RWPE1 (cell line): ENCODE results near the gene REV3L.
"Not testable (repeated sequence)": the region's sequence is repeated elsewhere in the genome, so short reads cannot be mapped to it uniquely, and the experiment has no call there.

Experiments used
- CTCF ChIA-PET: fragments of 350-600 bp; sonication (Branson Sonifier 250); formaldehyde crosslinking; extraction: SDS; loops from one replicate; lab custom pipeline; 2021; lab: Yijun Ruan, JAX
- POLR2A ChIA-PET: fragments of 400-600 bp; formaldehyde crosslinking; extraction: SDS; loops from one replicate; lab custom pipeline; 2020; ENCODE audit warnings: antibody characterized with exemption; ENCODE audit not compliant: low non-redundant PET; lab: Yijun Ruan, JAX
- DNase-seq: peaks from one replicate; pipeline ENCODE4 v3.0.0; 2012; ENCODE audit warnings: low spot score
- H3K27ac ChIP-seq: fragments of 450-650 bp; 2 replicates; pipeline ENCODE4 v1.5.1; 2017
- TF ChIP-seq, protein P1 (sequence below): fragments of 450-650 bp; conservative IDR thresholded peaks from 2 replicates; pipeline ENCODE4 v1.5.1; 2017; ENCODE audit warnings: low read depth, mild to moderate bottlenecking

REV3L gene

DNA sequence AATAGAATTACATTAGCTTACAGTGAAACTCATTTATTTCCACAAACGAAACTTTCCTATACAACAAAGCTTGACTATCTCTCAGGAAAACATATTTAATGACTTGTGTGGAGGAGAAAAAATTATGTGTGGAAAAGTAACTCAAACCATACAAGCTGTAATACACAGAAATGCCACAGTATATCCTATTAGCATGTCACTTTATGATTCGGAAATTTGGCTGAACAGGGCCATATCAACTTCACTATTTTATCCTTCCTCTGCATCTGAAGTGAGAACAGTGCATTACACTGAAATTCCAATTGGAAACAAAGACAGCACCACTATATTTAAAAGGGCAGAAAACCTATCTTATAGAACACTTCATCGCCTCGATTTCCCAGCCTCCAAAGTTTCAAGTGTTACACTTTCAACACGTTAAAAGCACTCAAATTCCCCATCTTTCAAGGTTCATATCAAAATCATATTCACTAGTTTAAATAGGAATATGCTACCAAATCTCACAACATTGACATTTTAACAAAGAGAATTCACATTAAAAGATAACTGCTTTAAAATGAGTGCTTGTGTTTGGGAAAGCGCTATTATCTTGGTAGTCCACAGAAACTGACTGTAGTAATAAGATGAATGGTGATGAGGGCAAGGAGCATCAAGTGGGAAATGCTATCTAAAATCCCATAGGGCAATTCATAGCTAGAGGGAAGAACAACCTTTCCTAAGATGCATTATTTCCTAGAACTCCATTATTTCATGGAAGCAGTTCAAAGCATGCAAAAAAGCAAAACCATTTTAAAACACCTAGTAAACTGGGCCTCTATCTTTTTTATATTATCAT, 1.8 kb downstream of the REV3L start:
- ChIA-PET CTCF (interaction anchor here (0.6 kb wide), 2 partner anchors 120 to 482 kb away, joined by 3 read pairs; no protein-coding TSS in a partner anchor), POLR2A (no interaction called here)
- H3K27ac ChIP-seq, result peak overlapping the region; percentile 99; the same call in 1 of the 2 replicates
- TF ChIP-seq, protein P1, sequence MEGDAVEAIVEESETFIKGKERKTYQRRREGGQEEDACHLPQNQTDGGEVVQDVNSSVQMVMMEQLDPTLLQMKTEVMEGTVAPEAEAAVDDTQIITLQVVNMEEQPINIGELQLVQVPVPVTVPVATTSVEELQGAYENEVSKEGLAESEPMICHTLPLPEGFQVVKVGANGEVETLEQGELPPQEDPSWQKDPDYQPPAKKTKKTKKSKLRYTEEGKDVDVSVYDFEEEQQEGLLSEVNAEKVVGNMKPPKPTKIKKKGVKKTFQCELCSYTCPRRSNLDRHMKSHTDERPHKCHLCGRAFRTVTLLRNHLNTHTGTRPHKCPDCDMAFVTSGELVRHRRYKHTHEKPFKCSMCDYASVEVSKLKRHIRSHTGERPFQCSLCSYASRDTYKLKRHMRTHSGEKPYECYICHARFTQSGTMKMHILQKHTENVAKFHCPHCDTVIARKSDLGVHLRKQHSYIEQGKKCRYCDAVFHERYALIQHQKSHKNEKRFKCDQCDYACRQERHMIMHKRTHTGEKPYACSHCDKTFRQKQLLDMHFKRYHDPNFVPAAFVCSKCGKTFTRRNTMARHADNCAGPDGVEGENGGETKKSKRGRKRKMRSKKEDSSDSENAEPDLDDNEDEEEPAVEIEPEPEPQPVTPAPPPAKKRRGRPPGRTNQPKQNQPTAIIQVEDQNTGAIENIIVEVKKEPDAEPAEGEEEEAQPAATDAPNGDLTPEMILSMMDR, result no peak
- DNase-seq, result no peak

- TF ChIP-seq, protein P1, result peak; percentile 53
- ChIA-PET CTCF (interaction anchor here (0.6 kb wide), 2 partner anchors 971 to 1069 kb away, joined by 3 read pairs; no protein-coding TSS in a partner anchor), POLR2A (interaction anchor here (0.5 kb wide), 1 partner anchor 70 kb away, joined by 3 read pairs; no protein-coding TSS in a partner anchor)
- DNase-seq, result peak; percentile 13
- H3K27ac ChIP-seq, result no peak overlapping the region
Observed at GRCh38 chr6:111478749-111479148, 4.3 kb downstream of the REV3L start.

DNA sequence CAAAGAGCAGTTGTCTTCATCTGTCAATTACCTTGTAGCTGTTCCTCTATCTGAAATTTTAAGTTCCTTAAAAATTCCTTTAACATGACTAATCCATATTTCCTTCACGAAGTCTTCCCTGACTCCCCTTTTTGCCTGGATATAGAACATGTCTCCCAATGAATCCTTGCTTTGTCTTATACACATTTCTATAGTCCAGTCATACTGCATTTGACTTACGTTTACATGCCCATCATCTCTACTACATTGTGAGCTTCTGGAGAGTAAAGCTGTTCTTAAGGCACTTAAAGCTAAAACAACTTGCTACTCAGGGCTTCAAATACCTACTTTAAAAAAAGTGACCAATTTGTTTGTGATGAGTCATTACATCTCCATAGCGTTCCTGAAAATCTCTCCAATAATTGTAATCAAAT, 4.9 kb downstream of the REV3L start:
- DNase-seq, result peak; percentile 28
- H3K27ac ChIP-seq, result no peak overlapping the region
- TF ChIP-seq, protein P1, result no peak
- ChIA-PET POLR2A (no interaction called here), CTCF (interaction anchor here (0.6 kb wide), 1 partner anchor 971 kb away, joined by 3 read pairs; no protein-coding TSS in a partner anchor)

- DNase-seq, result no peak
Observed at GRCh38 chr6:111477481-111477938, 5.5 kb downstream of the REV3L start.

DNA sequence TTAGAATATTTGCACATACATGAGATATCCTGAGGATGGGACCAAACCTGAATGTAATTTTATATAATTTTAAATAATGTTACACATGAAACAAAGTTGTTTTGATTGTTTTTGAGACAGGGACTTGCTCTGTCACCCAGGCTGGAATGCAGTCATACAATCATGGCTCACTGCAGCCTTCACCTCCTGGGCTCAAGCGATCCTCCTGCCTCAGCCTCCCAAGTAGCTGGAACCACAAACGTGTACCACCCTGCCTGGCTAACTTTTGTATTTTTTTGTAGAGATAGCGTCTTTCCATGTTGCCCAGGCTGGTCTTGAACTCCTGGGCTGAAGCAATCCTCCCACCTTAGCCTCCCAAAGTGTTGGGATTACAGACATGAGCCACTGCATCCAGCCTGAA, 7.0 kb downstream of the REV3L start:
- CTCF ChIA-PET, POLR2A ChIA-PET, H3K27ac ChIP-seq, DNase-seq: not testable (repeated sequence)

More at GRCh38 chr6:111477481-111477938, 5.5 kb downstream of the REV3L start:
- POLR2A ChIA-PET, result no interaction called here
- TF ChIP-seq, protein P1, result no peak
- CTCF ChIA-PET, result no interaction called here
- no peak overlapping the region for H3K27ac ChIP-seq

- no peak overlapping the region for H3K27ac ChIP-seq
- no peak for DNase-seq
- ChIA-PET CTCF (interaction anchor here (0.7 kb wide), 1 partner anchor 13 kb away, joined by 3 read pairs; no protein-coding TSS in a partner anchor), POLR2A (no interaction called here)
- TF ChIP-seq, protein P1, result no peak
Observed at GRCh38 chr6:111474771-111475170, 8.2 kb downstream of the REV3L start.
